CD4-positive, alpha-beta T cell (primary cell): Measurements from ENCODE around the gene BCAS1. TPM values are rescaled to one million over a fixed set of nuclear protein-coding genes. Genes with fewer than 3 reads are reported as not detected.
A peak's percentile ranks its signal among the peaks of the same experiment; 100 is the strongest.

ENCODE experiments used
- ATAC-seq: fragments of 200-7000 bp; cut with Tn5 transposase; one replicate; pipeline ENCODE4 v1.10.0; 2022; ENCODE audit warnings: mild to moderate bottlenecking; ENCODE audit not compliant: poor library complexity
- CTCF ChIA-PET: fragments of 350-600 bp; sonication (Branson Sonifier 250); formaldehyde crosslinking; loops from one replicate; lab custom pipeline; 2021; ENCODE audit warnings: antibody characterized with exemption, inconsistent platforms; lab: Charles Lee
- POLR2A ChIA-PET: fragments of 350-600 bp; sonication (Branson Sonifier 250); formaldehyde crosslinking; loops from one replicate; lab custom pipeline; 2021; ENCODE audit warnings: antibody characterized with exemption, inconsistent platforms; lab: Charles Lee
- DNase-seq, 14 experiments: peaks; one replicate each; pipeline ENCODE4 v3.0.0-alpha.2; 2013 to 2020; ENCODE audit warnings: mixed read lengths in 2 of 14
- H3K27ac ChIP-seq, 2 donors: one replicate each; pipeline versions ENCODE4 v1.5.1 to v1.7.0; 2013; ENCODE audit warnings: low read length in 2 of 2, low read depth in 1 of 2, mild to moderate bottlenecking in 1 of 2
- H3K27me3 ChIP-seq, 2 experiments: 1 replicate in 1 of 2; 2 replicates in 1 of 2; pipeline versions ENCODE4 v1.6.1 to v1.7.0; 2013; ENCODE audit warnings: low read length in 2 of 2, control low read depth in 1 of 2, mild to moderate bottlenecking in 1 of 2, moderate library complexity in 1 of 2; ENCODE audit not compliant: insufficient read depth in 2 of 2, control insufficient read depth in 1 of 2
- H3K36me3 ChIP-seq: one replicate; pipeline ENCODE4 v1.6.1; 2013; ENCODE audit warnings: low read length, control low read depth; ENCODE audit not compliant: insufficient read depth
- H3K4me1 ChIP-seq: one replicate; pipeline ENCODE4 v1.6.1; 2013; ENCODE audit warnings: low read length, control low read depth; ENCODE audit not compliant: insufficient read depth
- H3K4me3 ChIP-seq: one replicate; pipeline ENCODE4 v1.5.1; 2013; ENCODE audit warnings: mild to moderate bottlenecking, low read length, moderate library complexity
- H3K9me3 ChIP-seq, 2 experiments: 1 replicate in 1 of 2; 2 replicates in 1 of 2; pipeline versions ENCODE4 v1.6.1 to v1.7.0; 2013; ENCODE audit warnings: low read length in 2 of 2, mild to moderate bottlenecking in 2 of 2, control low read depth in 1 of 2, moderate library complexity in 1 of 2; ENCODE audit not compliant: control insufficient read depth in 1 of 2, insufficient read depth in 1 of 2
- H3K27ac Mint-ChIP-seq: one replicate; pipeline ENCODE4 v1.8.0; 2020; ENCODE audit warnings: mixed read lengths
- H3K27me3 Mint-ChIP-seq: one replicate; pipeline ENCODE4 v1.8.0; 2021; ENCODE audit warnings: mixed read lengths
- H3K36me3 Mint-ChIP-seq: one replicate; pipeline ENCODE4 v1.8.0; 2021; ENCODE audit warnings: low read depth, mixed read lengths
- H3K4me1 Mint-ChIP-seq: one replicate; pipeline ENCODE4 v1.8.0; 2021; ENCODE audit warnings: low read depth, mixed read lengths
- H3K4me3 Mint-ChIP-seq: one replicate; pipeline ENCODE4 v1.8.0; 2020; ENCODE audit warnings: mild to moderate bottlenecking, mixed read lengths
- H3K9me3 Mint-ChIP-seq: one replicate; pipeline ENCODE4 v1.8.0; 2020; ENCODE audit warnings: mixed read lengths
- CTCF ChIP-seq: fragments of 200-600 bp; IDR thresholded peaks from one replicate; pipeline ENCODE4 v1.8.0; 2022; ENCODE audit warnings: antibody characterized with exemption, mild to moderate bottlenecking
- intact Hi-C, 2 experiments: fragments of 100-400 bp; cut with DNase I in 1 of 2; cut with micrococcal nuclease in 1 of 2; formaldehyde crosslinking; loops; one replicate each; pipeline versions ENCODE4 v1.15.1 to v1.9.0; 2023 to 2025; cut with DNase I, micrococcal nuclease
- total RNA-seq, 174 experiments: library from RNA in 2 of 174; stranded (reverse) in 2 of 174; gene quantifications; one replicate each; pipeline ENCODE4 v1.2.3 and lab custom pipeline; 2021 to 2026

The BCAS1 gene
- total RNA-seq, 2 experiments from 2014 or later: 0.20 to 0.27 TPM

- Histone ChIP-seq H3K27ac (no peak overlapping the region), H3K27me3 (no peaks in the 10 kb centered on the region), H3K4me3 (no peak overlapping the region), H3K4me1 (peaks cover 24% of the 10 kb centered on the region), H3K9me3 (no peaks in the 10 kb centered on the region), H3K36me3 (no peaks in the 10 kb centered on the region)
- intact Hi-C loops: loop anchor here (1.0 to 10.0 kb wide), 6 partner anchors 77 to 344 kb away; no protein-coding TSS in a partner anchor
- no peaks in the 10 kb centered on the region for H3K36me3 Mint-ChIP-seq
- no peak for DNase-seq
- peaks cover 21% of the 10 kb centered on the region for H3K4me1 Mint-ChIP-seq
- ChIA-PET CTCF (no interaction called here), POLR2A (interaction anchor here (2.0 kb wide), 1 partner anchor 16 kb away, joined by 8 read pairs; no protein-coding TSS in a partner anchor)
- no peaks in the 10 kb centered on the region for H3K27me3 Mint-ChIP-seq
- no peaks in the 10 kb centered on the region for H3K9me3 Mint-ChIP-seq
- no peak overlapping the region for H3K27ac Mint-ChIP-seq
- no peak for ATAC-seq
- no peak for TF ChIP-seq CTCF
- no peak overlapping the region for H3K4me3 Mint-ChIP-seq
These were observed 151.4 kb downstream of the BCAS1 start for GRCh38 chr20:53918949-53919361.

- no peaks in the 10 kb centered on the region for H3K27me3 Mint-ChIP-seq
- no peaks in the 10 kb centered on the region for H3K36me3 Mint-ChIP-seq
- peaks cover 24% of the 10 kb centered on the region for H3K4me1 ChIP-seq
- ATAC-seq (no peak), DNase-seq (no peak)
- intact Hi-C loops: loop anchor here (1.0 to 10.0 kb wide), 6 partner anchors 76 to 343 kb away; no protein-coding TSS in a partner anchor
- POLR2A ChIA-PET: interaction anchor here (2.0 to 3.6 kb wide), 2 partner anchors 17 to 336 kb away, joined by 8 to 15 read pairs; no protein-coding TSS in a partner anchor
- no peak overlapping the region for H3K4me3 ChIP-seq
- peaks cover 21% of the 10 kb centered on the region for H3K4me1 Mint-ChIP-seq
- H3K36me3 ChIP-seq: no peaks in the 10 kb centered on the region
- no peak overlapping the region for H3K27ac ChIP-seq
- TF ChIP-seq CTCF: no peak
- CTCF ChIA-PET: interaction anchor here (1.5 kb wide), 1 partner anchor 275 kb away, joined by 3 read pairs; no protein-coding TSS in a partner anchor
- no peak overlapping the region for H3K4me3 Mint-ChIP-seq
- H3K9me3 Mint-ChIP-seq: no peaks in the 10 kb centered on the region
- no peaks in the 10 kb centered on the region for H3K27me3 ChIP-seq
- no peaks in the 10 kb centered on the region for H3K9me3 ChIP-seq
- no peak overlapping the region for H3K27ac Mint-ChIP-seq
These were observed 152.4 kb downstream of the BCAS1 start for GRCh38 chr20:53918020-53918311.

GRCh38 chr20:53917145-53918019, 153.0 kb downstream of the BCAS1 start:
- Mint-ChIP-seq H3K4me1 (peaks cover 21% of the 10 kb centered on the region), H3K27me3 (no peaks in the 10 kb centered on the region), H3K4me3 (no peak overlapping the region), H3K27ac (no peak overlapping the region), H3K36me3 (no peaks in the 10 kb centered on the region), H3K9me3 (no peaks in the 10 kb centered on the region)
- no peaks in the 10 kb centered on the region for H3K36me3 ChIP-seq
- no peak overlapping the region for H3K27ac ChIP-seq
- intact Hi-C loops: loop anchor here (1.0 to 10.0 kb wide), 6 partner anchors 75 to 342 kb away; no protein-coding TSS in a partner anchor
- CTCF ChIA-PET: interaction anchor here (0.7 to 2.1 kb wide), 5 partner anchors 22 to 350 kb away, joined by 3 to 8 read pairs (median 4); no protein-coding TSS in a partner anchor
- no peak for TF ChIP-seq CTCF
- ATAC-seq (no peak), DNase-seq (peak in 2 of 14 experiments; percentile 56 to 71)
- H3K4me1 ChIP-seq: peaks cover 24% of the 10 kb centered on the region
- no peaks in the 10 kb centered on the region for H3K9me3 ChIP-seq
- H3K27me3 ChIP-seq: no peaks in the 10 kb centered on the region
- POLR2A ChIA-PET: interaction anchor here (1.2 to 3.7 kb wide), 7 partner anchors 14 to 339 kb away, joined by 3 to 24 read pairs (median 15); no protein-coding TSS in a partner anchor
- no peak overlapping the region for H3K4me3 ChIP-seq
